WTC11 (cell line): ENCODE measurements around the gene OGG1.

ENCODE experiments used
- CTCF ChIP-seq: fragments of 200-600 bp; IDR thresholded peaks from 2 replicates; pipeline ENCODE4 v1.8.0; 2022; ENCODE audit warnings: antibody characterized with exemption
- GABPB1 ChIP-seq: sonication (generic); formaldehyde crosslinking; IDR thresholded peaks from 2 replicates; pipeline ENCODE4 v1.8.1; 2023; ENCODE audit warnings: mild to moderate bottlenecking, missing genetic modification reagents
- HMGXB4 ChIP-seq: sonication (generic); formaldehyde crosslinking; IDR thresholded peaks from 2 replicates; pipeline ENCODE4 v1.8.1; 2023; ENCODE audit warnings: mild to moderate bottlenecking, moderate library complexity, missing genetic modification reagents
- IRF1 ChIP-seq: sonication (generic); formaldehyde crosslinking; IDR thresholded peaks from 2 replicates; pipeline ENCODE4 v1.8.0; 2023; ENCODE audit warnings: missing genetic modification reagents
- IRF2 ChIP-seq: sonication (generic); formaldehyde crosslinking; IDR thresholded peaks from 2 replicates; pipeline ENCODE4 v1.8.0; 2022; ENCODE audit warnings: low read depth, missing genetic modification reagents, borderline replicate concordance
- JUN ChIP-seq: sonication (generic); formaldehyde crosslinking; IDR thresholded peaks from 2 replicates; pipeline ENCODE4 v1.8.0; 2023; ENCODE audit warnings: mild to moderate bottlenecking, missing genetic modification reagents
- NFATC4 ChIP-seq: fragments of 250-450 bp; sonication (Bioruptor Pico); IDR thresholded peaks from 2 replicates; pipeline ENCODE4 v1.9.0; 2021; ENCODE audit warnings: mild to moderate bottlenecking
- NR3C1 ChIP-seq: sonication (generic); formaldehyde crosslinking; conservative IDR thresholded peaks from 2 replicates; pipeline ENCODE4 v1.8.1; 2023; ENCODE audit warnings: low read depth, mild to moderate bottlenecking, missing genetic modification reagents
- TEAD1 ChIP-seq: sonication (generic); formaldehyde crosslinking; IDR thresholded peaks from 2 replicates; pipeline ENCODE4 v1.8.0; 2022; ENCODE audit warnings: mild to moderate bottlenecking, missing genetic modification reagents
- ZNF281 ChIP-seq: sonication (generic); formaldehyde crosslinking; IDR thresholded peaks from 2 replicates; pipeline ENCODE4 v1.8.0; 2023; ENCODE audit warnings: mild to moderate bottlenecking, missing genetic modification reagents

GRCh38 chr3:9765865-9766264 is 16.1 kb downstream of the OGG1 start:
- TF ChIP-seq CTCF: no peak
- TF ChIP-seq JUN (CRISPR knock-in tag): no peak
- no peak for TF ChIP-seq TEAD1
- no peak for TF ChIP-seq ZNF281 (CRISPR knock-in tag)
- TF ChIP-seq IRF1 (CRISPR knock-in tag): no peak
- no peak for TF ChIP-seq HMGXB4
- TF ChIP-seq NFATC4 (CRISPR knock-in tag): no peak
- TF ChIP-seq IRF2 (CRISPR knock-in tag): no peak
- no peak for TF ChIP-seq NR3C1 (CRISPR knock-in tag)
- TF ChIP-seq GABPB1 (CRISPR knock-in tag): no peak
